Natural killer cell (primary cell): Measurements from ENCODE around the gene EXOSC5. TPM values are rescaled to one million over a fixed set of nuclear protein-coding genes. Genes with fewer than 3 reads are reported as not detected.

Experiments
- ATAC-seq, 3 donors: fragments of 150-1000 bp in 2 of 3; fragments of 200-7000 bp in 1 of 3; cut with Tn5 transposase; 1 replicate in 1 of 3; 2 replicates in 2 of 3; pipeline ENCODE4 v1.10.0; 2021; ENCODE audit warnings: mild to moderate bottlenecking in 2 of 3, moderate library complexity in 2 of 3
- DNase-seq, 2 donors: peaks; one replicate each; pipeline versions ENCODE4 v3.0.0 to v3.0.0-alpha.2; 2013 to 2021; ENCODE audit warnings: mixed read lengths in 1 of 2
- H3K27ac ChIP-seq: one replicate; pipeline ENCODE4 v1.5.1; 2013; ENCODE audit warnings: mild to moderate bottlenecking, low read length
- H3K27me3 ChIP-seq: one replicate; pipeline ENCODE4 v1.6.1; 2013; ENCODE audit warnings: low read length; ENCODE audit not compliant: control insufficient read depth, insufficient read depth
- H3K36me3 ChIP-seq: one replicate; pipeline ENCODE4 v1.6.1; 2013; ENCODE audit warnings: low read length; ENCODE audit not compliant: control insufficient read depth, insufficient read depth
- H3K4me1 ChIP-seq: one replicate; pipeline ENCODE4 v1.6.1; 2013; ENCODE audit warnings: low read length; ENCODE audit not compliant: control insufficient read depth, insufficient read depth
- H3K4me3 ChIP-seq: one replicate; pipeline ENCODE4 v1.5.1; 2013; ENCODE audit warnings: low read length
- H3K9me3 ChIP-seq: one replicate; pipeline ENCODE4 v1.6.1; 2013; ENCODE audit warnings: low read length; ENCODE audit not compliant: control insufficient read depth, insufficient read depth
- H3K27ac Mint-ChIP-seq, 2 donors: one replicate each; pipeline ENCODE4 v1.8.0; 2022; ENCODE audit warnings: mild to moderate bottlenecking in 2 of 2, mixed read lengths in 2 of 2, moderate library complexity in 1 of 2
- H3K27me3 Mint-ChIP-seq, 2 donors: one replicate each; pipeline ENCODE4 v1.8.0; 2022; ENCODE audit warnings: low read depth in 2 of 2, mixed read lengths in 2 of 2
- H3K36me3 Mint-ChIP-seq: one replicate; pipeline ENCODE4 v1.8.0; 2022; ENCODE audit warnings: mixed read lengths
- H3K4me1 Mint-ChIP-seq, 2 donors: one replicate each; pipeline ENCODE4 v1.8.0; 2022; ENCODE audit warnings: mixed read lengths in 2 of 2
- H3K4me3 Mint-ChIP-seq: one replicate; pipeline ENCODE4 v1.8.0; 2022; ENCODE audit warnings: mild to moderate bottlenecking, moderate library complexity, mixed read lengths
- H3K9me3 Mint-ChIP-seq, 2 donors: one replicate each; pipeline ENCODE4 v1.8.0; 2022; ENCODE audit warnings: mixed read lengths in 2 of 2
- WGBS: methylation state at CpG from one replicate; pipeline ENCODE4 v1.1.7; 2013; ENCODE audit warnings: missing lambda C conversion rate; ENCODE audit not compliant: insufficient coverage; 5-methylcytosine and 5-hydroxymethylcytosine counted together
- intact Hi-C: fragments of 100-400 bp; cut with micrococcal nuclease; formaldehyde crosslinking; loops from one replicate; pipeline ENCODE4 v1.14.2; 2022
- total RNA-seq, 4 donors: library from RNA; stranded (reverse); fragments of 120-200 nt in 1 of 4; gene quantifications; one replicate each; pipeline versions ENCODE4 v1.2.3 to v1.2.4, GENCODE V29; 2013 to 2022
- TF ChIP-seq, protein P1 (sequence below): fragments of 200-600 bp; IDR thresholded peaks from one replicate; pipeline ENCODE4 v1.8.0; 2022; ENCODE audit warnings: antibody characterized with exemption

EXOSC5 gene
- total RNA-seq, 3 donors from 2014 or later (not counting 1 experiment from before 2014, with no cell fraction given) = 9.0 to 11.6 (median 9.5) TPM

DNA sequence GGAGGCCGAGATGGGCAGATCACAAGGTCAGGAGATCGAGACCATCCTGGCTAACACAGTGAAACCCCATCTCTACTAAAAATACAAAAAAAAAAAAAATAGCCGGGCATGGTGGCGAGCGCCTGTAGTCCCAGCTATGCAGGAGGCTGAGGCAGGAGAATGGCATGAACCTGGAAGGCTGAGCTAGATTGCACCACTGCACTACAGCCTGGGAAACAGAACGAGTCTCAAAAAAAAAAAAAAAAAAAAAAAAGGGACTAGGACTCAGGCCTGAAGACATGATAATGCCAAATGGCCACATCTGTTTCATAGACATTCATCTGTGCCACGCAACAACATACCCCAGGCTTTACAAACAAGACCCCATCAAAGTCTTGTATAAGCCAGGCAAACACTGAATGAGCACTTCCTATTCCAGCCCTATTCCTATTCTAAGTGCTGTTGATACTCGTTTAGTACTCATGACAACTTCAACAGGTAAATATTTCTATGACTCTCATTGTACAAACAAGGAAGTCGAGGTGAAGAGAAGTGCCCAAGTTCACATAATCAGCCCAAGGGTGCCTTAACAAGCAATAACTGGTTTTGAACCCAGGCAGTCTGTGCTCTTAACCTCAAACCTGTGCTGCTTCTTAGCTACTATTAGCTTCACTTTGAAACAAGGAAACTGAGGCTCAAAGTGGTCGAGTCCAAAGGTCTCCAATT is 34.9 kb downstream of the EXOSC5 start:
- Mint-ChIP-seq H3K27ac (peak overlapping the region; percentile 98), H3K4me3 (peak overlapping the region; percentile 17), H3K9me3 (no peaks in the 10 kb centered on the region), H3K4me1 (peaks cover 24 to 35% of the 10 kb centered on the region in 2 donors), H3K36me3 (no peaks in the 10 kb centered on the region), H3K27me3 (no peaks in the 10 kb centered on the region)
- Histone ChIP-seq H3K4me3 (no peak overlapping the region), H3K27me3 (no peaks in the 10 kb centered on the region), H3K9me3 (no peaks in the 10 kb centered on the region), H3K36me3 (peaks cover 2% of the 10 kb centered on the region), H3K27ac (no peak overlapping the region), H3K4me1 (peaks cover 32% of the 10 kb centered on the region)
- no peak for ATAC-seq
- TF ChIP-seq, protein P1, sequence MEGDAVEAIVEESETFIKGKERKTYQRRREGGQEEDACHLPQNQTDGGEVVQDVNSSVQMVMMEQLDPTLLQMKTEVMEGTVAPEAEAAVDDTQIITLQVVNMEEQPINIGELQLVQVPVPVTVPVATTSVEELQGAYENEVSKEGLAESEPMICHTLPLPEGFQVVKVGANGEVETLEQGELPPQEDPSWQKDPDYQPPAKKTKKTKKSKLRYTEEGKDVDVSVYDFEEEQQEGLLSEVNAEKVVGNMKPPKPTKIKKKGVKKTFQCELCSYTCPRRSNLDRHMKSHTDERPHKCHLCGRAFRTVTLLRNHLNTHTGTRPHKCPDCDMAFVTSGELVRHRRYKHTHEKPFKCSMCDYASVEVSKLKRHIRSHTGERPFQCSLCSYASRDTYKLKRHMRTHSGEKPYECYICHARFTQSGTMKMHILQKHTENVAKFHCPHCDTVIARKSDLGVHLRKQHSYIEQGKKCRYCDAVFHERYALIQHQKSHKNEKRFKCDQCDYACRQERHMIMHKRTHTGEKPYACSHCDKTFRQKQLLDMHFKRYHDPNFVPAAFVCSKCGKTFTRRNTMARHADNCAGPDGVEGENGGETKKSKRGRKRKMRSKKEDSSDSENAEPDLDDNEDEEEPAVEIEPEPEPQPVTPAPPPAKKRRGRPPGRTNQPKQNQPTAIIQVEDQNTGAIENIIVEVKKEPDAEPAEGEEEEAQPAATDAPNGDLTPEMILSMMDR = no peak
- DNase-seq = no peak
- intact Hi-C loops = no loop called here
- 93% methylated on average over 7 of the region's 10 CpGs for WGBS

GRCh38 chr19:41359741-41360140 is 37.4 kb downstream of the EXOSC5 start:
- H3K27me3 ChIP-seq = no peaks in the 10 kb centered on the region
- 93% methylated on average over 1 of the region's 1 CpG for WGBS
- H3K36me3 ChIP-seq = peaks cover 2% of the 10 kb centered on the region
- H3K4me3 ChIP-seq = no peak overlapping the region
- peaks cover 45 to 52% of the 10 kb centered on the region in 2 donors for H3K4me1 Mint-ChIP-seq
- TF ChIP-seq, protein P1 = no peak
- no peak overlapping the region for H3K27ac Mint-ChIP-seq
- no peak overlapping the region for H3K27ac ChIP-seq
- intact Hi-C loops = no loop called here
- ATAC-seq (no peak), DNase-seq (no peak)
- no peaks in the 10 kb centered on the region for H3K36me3 Mint-ChIP-seq
- peaks cover 49% of the 10 kb centered on the region for H3K4me1 ChIP-seq
- H3K27me3 Mint-ChIP-seq = no peaks in the 10 kb centered on the region
- H3K9me3 Mint-ChIP-seq = no peaks in the 10 kb centered on the region
- H3K4me3 Mint-ChIP-seq = no peak overlapping the region
- no peaks in the 10 kb centered on the region for H3K9me3 ChIP-seq

DNA sequence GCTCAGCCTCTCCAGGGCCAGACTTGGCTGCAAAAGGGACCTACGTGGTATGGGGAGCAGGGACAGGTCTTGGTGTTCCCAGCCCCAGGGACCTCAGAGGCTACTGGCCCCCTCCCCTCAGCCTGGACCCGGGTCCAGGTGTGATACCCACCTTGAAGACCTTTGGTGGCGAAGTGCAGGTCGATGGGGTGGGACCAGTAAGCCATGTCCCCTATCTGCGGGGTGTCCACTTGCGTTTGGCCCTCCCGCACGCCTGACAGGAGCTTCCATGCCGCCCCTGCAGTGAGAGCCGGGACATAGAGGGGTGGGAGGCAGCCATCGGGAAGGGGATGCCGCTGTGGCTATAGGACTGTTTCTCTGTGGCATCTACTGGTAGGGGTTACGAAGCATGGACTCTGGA is 39.4 kb downstream of the EXOSC5 start:
- Histone ChIP-seq H3K27ac (no peak overlapping the region), H3K4me3 (no peak overlapping the region), H3K27me3 (no peaks in the 10 kb centered on the region), H3K36me3 (peaks cover 2% of the 10 kb centered on the region), H3K4me1 (peaks cover 43% of the 10 kb centered on the region), H3K9me3 (no peaks in the 10 kb centered on the region)
- Mint-ChIP-seq H3K4me3 (no peak overlapping the region), H3K27ac (peak overlapping the region; percentile 77 to 96), H3K4me1 (peaks cover 34 to 41% of the 10 kb centered on the region in 2 donors), H3K27me3 (no peaks in the 10 kb centered on the region), H3K36me3 (no peaks in the 10 kb centered on the region), H3K9me3 (no peaks in the 10 kb centered on the region)
- intact Hi-C loops = no loop called here
- DNase-seq = no peak
- ATAC-seq = no peak
- 94% methylated on average over 13 of the region's 13 CpGs for WGBS
- TF ChIP-seq, protein P1 = no peak
